Measurements from ENCODE around the gene MPST. TPM values are rescaled to one million over a fixed set of nuclear protein-coding genes. Genes with fewer than 3 reads are reported as not detected.

MPST gene
- total RNA-seq, 2 experiments from 2014 or later: 61.8 to 124 TPM

DNA sequence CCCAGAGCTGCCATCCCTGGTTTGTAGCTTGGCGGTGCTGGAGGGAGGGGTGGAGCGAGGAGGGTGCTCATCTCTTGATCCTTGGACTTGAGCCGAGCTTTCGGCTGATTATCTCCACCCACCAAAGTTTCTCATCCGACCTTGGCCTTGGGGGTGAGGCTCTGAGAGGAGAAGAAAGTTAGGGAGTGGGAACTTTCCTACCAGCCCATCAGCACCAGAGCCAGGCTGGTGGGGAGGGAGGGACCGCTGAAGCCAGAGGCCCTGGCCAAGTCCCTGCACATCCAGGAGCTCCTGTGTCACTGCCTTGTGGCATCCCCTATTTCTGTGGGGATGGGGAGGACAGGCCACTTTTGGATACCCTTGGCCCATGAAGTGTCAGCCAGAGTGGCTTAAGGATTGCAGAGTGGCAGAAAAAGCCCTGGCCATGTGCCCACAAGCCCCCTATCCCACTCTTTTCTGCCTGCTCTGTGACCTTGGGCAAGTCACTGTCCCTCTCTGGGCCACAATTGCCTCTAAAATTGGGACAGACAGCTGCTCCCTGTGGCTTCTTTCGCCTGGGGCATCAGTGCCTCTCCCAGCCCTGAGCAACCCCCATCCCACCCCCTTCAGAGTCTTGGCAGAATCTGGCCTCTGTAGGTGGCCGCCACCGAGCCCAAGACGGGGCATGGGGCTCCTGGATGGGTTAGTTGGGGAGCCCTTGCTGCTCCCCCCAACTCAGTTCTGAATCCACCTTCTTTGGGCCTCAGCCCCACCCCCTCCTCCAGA is 42.3 kb downstream of the MPST start:
- H3K4me3 ChIP-seq (ENCODE audit: low read depth, low read length, poor library complexity, severe bottlenecking): no peak overlapping the region
- TF ChIP-seq, protein P1, sequence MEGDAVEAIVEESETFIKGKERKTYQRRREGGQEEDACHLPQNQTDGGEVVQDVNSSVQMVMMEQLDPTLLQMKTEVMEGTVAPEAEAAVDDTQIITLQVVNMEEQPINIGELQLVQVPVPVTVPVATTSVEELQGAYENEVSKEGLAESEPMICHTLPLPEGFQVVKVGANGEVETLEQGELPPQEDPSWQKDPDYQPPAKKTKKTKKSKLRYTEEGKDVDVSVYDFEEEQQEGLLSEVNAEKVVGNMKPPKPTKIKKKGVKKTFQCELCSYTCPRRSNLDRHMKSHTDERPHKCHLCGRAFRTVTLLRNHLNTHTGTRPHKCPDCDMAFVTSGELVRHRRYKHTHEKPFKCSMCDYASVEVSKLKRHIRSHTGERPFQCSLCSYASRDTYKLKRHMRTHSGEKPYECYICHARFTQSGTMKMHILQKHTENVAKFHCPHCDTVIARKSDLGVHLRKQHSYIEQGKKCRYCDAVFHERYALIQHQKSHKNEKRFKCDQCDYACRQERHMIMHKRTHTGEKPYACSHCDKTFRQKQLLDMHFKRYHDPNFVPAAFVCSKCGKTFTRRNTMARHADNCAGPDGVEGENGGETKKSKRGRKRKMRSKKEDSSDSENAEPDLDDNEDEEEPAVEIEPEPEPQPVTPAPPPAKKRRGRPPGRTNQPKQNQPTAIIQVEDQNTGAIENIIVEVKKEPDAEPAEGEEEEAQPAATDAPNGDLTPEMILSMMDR (conservative IDR thresholded peaks at IDR 0.05; ENCODE audit: low read length): no peak
- no peak for TF ChIP-seq EZH2phosphoT487 (IDR thresholded peaks at IDR 0.05; ENCODE audit: borderline replicate concordance, low read depth, low read length)
- no peaks in the 10 kb centered on the region for H3K36me3 ChIP-seq (ENCODE audit: insufficient read depth, low read length)
- no peak overlapping the region for H3K4me2 ChIP-seq (ENCODE audit: low read length)
- H3K4me1 ChIP-seq (ENCODE audit: insufficient read depth, low read length, poor library complexity, severe bottlenecking): no peaks in the 10 kb centered on the region
- H3K27ac ChIP-seq (ENCODE audit: low read depth, low read length, poor library complexity, severe bottlenecking): no peak overlapping the region
- no peak for DNase-seq (ENCODE audit: low spot score)
- no peaks in the 10 kb centered on the region for H3K9me2 ChIP-seq (ENCODE audit: insufficient read depth, low read length)
- H3K79me2 ChIP-seq (ENCODE audit: insufficient read depth, low read depth, low read length): no peaks in the 10 kb centered on the region
- POLR2A ChIA-PET: no interaction called here
- intact Hi-C loops (cut with micrococcal nuclease; ENCODE audit: unreplicated experiment): no loop called here
- no peak overlapping the region for H2AFZ ChIP-seq (ENCODE audit: low read length)
- no peaks in the 10 kb centered on the region for H3K9me3 ChIP-seq (ENCODE audit: low read length)
- H4K20me1 ChIP-seq (ENCODE audit: insufficient read depth, low read length): no peaks in the 10 kb centered on the region
- BruUV-seq (replicated peaks): no TSS peak
- CTCF ChIA-PET (ENCODE audit: unreplicated experiment): interaction anchor here (0.6 kb wide), 1 partner anchor 202 kb away, joined by 3 read pairs; no protein-coding TSS in a partner anchor

GRCh38 chr22:37062376-37062675 is 42.8 kb downstream of the MPST start:
- Histone ChIP-seq H3K9me2 (ENCODE audit: insufficient read depth, low read length) (no peaks in the 10 kb centered on the region), H3K9me3 (ENCODE audit: low read length) (no peaks in the 10 kb centered on the region), H3K4me2 (ENCODE audit: low read length) (no peak overlapping the region), H4K20me1 (ENCODE audit: insufficient read depth, low read length) (no peaks in the 10 kb centered on the region), H3K4me3 (ENCODE audit: low read depth, low read length, poor library complexity, severe bottlenecking) (no peak overlapping the region), H3K4me1 (ENCODE audit: insufficient read depth, low read length, poor library complexity, severe bottlenecking) (no peaks in the 10 kb centered on the region), H3K27ac (ENCODE audit: low read depth, low read length, poor library complexity, severe bottlenecking) (no peak overlapping the region), H3K36me3 (ENCODE audit: insufficient read depth, low read length) (no peaks in the 10 kb centered on the region), H2AFZ (ENCODE audit: low read length) (no peak overlapping the region), H3K79me2 (ENCODE audit: insufficient read depth, low read depth, low read length) (no peaks in the 10 kb centered on the region)
- no TSS peak for BruUV-seq (replicated peaks)
- intact Hi-C loops (cut with micrococcal nuclease; ENCODE audit: unreplicated experiment): no loop called here
- no peak for TF ChIP-seq EZH2phosphoT487 (IDR thresholded peaks at IDR 0.05; ENCODE audit: borderline replicate concordance, low read depth, low read length)
- TF ChIP-seq, protein P1 (conservative IDR thresholded peaks at IDR 0.05; ENCODE audit: low read length): no peak
- DNase-seq (ENCODE audit: low spot score): no peak
- ChIA-PET CTCF (ENCODE audit: unreplicated experiment) (interaction anchor here (0.6 kb wide), 1 partner anchor 203 kb away, joined by 3 read pairs; no protein-coding TSS in a partner anchor), POLR2A (no interaction called here)

DNA sequence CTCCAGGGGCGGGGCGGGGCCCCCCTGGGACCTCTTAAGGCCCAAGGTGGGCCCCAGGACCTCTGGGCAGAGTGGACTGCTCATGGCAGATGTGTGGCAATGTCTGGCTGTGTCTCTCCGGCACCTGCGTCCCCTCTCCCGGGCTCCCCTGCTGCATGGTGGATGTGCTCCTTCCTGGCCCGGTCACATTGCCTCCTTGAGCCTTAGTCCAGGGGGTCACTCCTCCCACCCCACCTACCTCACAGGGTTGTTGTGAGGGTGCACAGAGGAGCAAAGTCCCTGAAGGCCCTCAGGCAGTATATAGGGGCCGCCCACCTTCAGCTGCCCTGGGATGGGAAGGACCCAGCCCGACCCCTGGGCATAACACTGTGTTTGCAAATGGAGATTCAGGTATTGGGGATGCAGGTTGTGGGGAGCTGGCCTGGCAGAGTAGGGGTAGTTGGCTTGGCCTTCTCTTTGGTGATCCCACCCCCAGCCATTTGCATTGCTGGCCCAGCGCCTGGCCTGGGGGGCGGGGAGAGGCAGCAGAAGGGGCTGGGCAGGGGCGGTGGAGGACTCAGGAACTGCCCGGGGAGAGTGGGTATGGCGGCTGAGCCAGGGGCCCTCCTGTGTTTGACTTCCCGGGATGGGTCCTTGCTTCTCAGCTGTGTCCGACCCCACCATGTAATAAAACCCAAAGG is 43.3 kb downstream of the MPST start:
- no peaks in the 10 kb centered on the region for H3K4me1 ChIP-seq (ENCODE audit: insufficient read depth, low read length, poor library complexity, severe bottlenecking)
- ChIA-PET CTCF (ENCODE audit: unreplicated experiment) (interaction anchor here (0.6 kb wide), 1 partner anchor 203 kb away, joined by 3 read pairs; no protein-coding TSS in a partner anchor), POLR2A (no interaction called here)
- no peak for TF ChIP-seq EZH2phosphoT487 (IDR thresholded peaks at IDR 0.05; ENCODE audit: borderline replicate concordance, low read depth, low read length)
- TF ChIP-seq, protein P1 (conservative IDR thresholded peaks at IDR 0.05; ENCODE audit: low read length): no peak
- no peak overlapping the region for H2AFZ ChIP-seq (ENCODE audit: low read length)
- H3K4me2 ChIP-seq (ENCODE audit: low read length): no peak overlapping the region
- BruUV-seq (replicated peaks): no TSS peak
- H3K9me3 ChIP-seq (ENCODE audit: low read length): no peaks in the 10 kb centered on the region
- no peak overlapping the region for H3K27ac ChIP-seq (ENCODE audit: low read depth, low read length, poor library complexity, severe bottlenecking)
- no peaks in the 10 kb centered on the region for H3K36me3 ChIP-seq (ENCODE audit: insufficient read depth, low read length)
- H3K4me3 ChIP-seq (ENCODE audit: low read depth, low read length, poor library complexity, severe bottlenecking): no peak overlapping the region
- H3K9me2 ChIP-seq (ENCODE audit: insufficient read depth, low read length): no peaks in the 10 kb centered on the region
- intact Hi-C loops (cut with micrococcal nuclease; ENCODE audit: unreplicated experiment): no loop called here
- no peak for DNase-seq (ENCODE audit: low spot score)
- no peaks in the 10 kb centered on the region for H4K20me1 ChIP-seq (ENCODE audit: insufficient read depth, low read length)
- no peaks in the 10 kb centered on the region for H3K79me2 ChIP-seq (ENCODE audit: insufficient read depth, low read depth, low read length)
